ENCODE data around the gene BYSL.

GRCh38 chr6:41909727-41910126 is 11.6 kb upstream of the BYSL start:
- TF ChIP-seq CTCF (IDR thresholded peaks at IDR 0.05; ENCODE audit: insufficient read depth, low read length, poor library complexity, severe bottlenecking), result no peak
- TF ChIP-seq EZH2phosphoT487 (conservative IDR thresholded peaks at IDR 0.05; ENCODE audit: low read length), result no peak
